K562 (cell line): ENCODE data around the gene RHEBL1. TPM values are rescaled to one million over a fixed set of nuclear protein-coding genes. Genes with fewer than 3 reads are reported as not detected.

Experiments
- ATAC-seq: fragments of 200-7000 bp; cut with Tn5 transposase; 3 replicates; pipeline ENCODE4 v1.9.1; 2020; ENCODE audit warnings: moderate library complexity
- BruUV-seq: library from RNA; stranded (reverse); fragments of 400-500 nt; replicated peaks from 2 replicates; lab custom pipeline; 2021; lab: Mats Ljungman, UMichigan
- CTCF ChIA-PET: fragments of 300-600 bp; formaldehyde crosslinking; extraction: SDS; loops from one replicate; lab custom pipeline; 2021; ENCODE audit warnings: low intra/inter-chr PET ratio; lab: Yijun Ruan, JAX
- POLR2A ChIA-PET: fragments of 300-600, 350-650 bp; sonication (Branson Sonifier 250); formaldehyde crosslinking; extraction: SDS; loops from one replicate; lab custom pipeline; 2021; ENCODE audit warnings: antibody characterized with exemption, inconsistent platforms; lab: Yijun Ruan, JAX
- DNase-seq, 4 experiments: peaks; one replicate each; pipeline versions ENCODE4 v3.0.0 to v3.0.0-alpha.2; 2011 to 2018; ENCODE audit warnings: low spot score in 3 of 4, mixed read lengths in 3 of 4; ENCODE audit errors: extremely low read depth in 1 of 4
- FAIRE-seq: peaks from 2 replicates; lab custom pipeline; 2011; peaks lifted over from hg19 to GRCh38; lab: Jason Lieb, UNC
- H2AFZ ChIP-seq: 2 replicates; pipeline ENCODE4 v1.6.0; 2011; ENCODE audit warnings: low read depth, low read length, control low read depth, inconsistent platforms
- H3K27ac ChIP-seq: fragments of 200-600 bp; 3 replicates; pipeline ENCODE4 v1.8.0; 2011; ENCODE audit warnings: low read depth, mild to moderate bottlenecking, control low read depth, inconsistent platforms, low read length, moderate library complexity, mixed read lengths; ENCODE audit errors: extremely low read depth
- H3K27me3 ChIP-seq, 2 experiments: fragments of 300-600 bp in 1 of 2; 2 replicates in 1 of 2; 3 replicates in 1 of 2; pipeline versions ENCODE4 v1.6.0 to v1.8.0; 2011; ENCODE audit warnings: inconsistent platforms in 2 of 2, low read length in 2 of 2, mild to moderate bottlenecking in 1 of 2, mixed read lengths in 1 of 2, moderate library complexity in 1 of 2; ENCODE audit not compliant: control insufficient read depth in 2 of 2, insufficient read depth in 2 of 2
- H3K36me3 ChIP-seq: fragments of 300-600 bp; 3 replicates; pipeline ENCODE4 v1.8.0; 2011; ENCODE audit warnings: mild to moderate bottlenecking, low read length, inconsistent platforms; ENCODE audit not compliant: control insufficient read depth, insufficient read depth
- H3K4me1 ChIP-seq, 2 experiments: fragments of 200-600 bp in 1 of 2; replicated peaks in 1 of 2; 2 replicates in 1 of 2; 3 replicates in 1 of 2; pipeline versions ENCODE4 v1.5.1 to v1.8.0; 2011; ENCODE audit warnings: inconsistent platforms in 2 of 2, low read length in 2 of 2, mild to moderate bottlenecking in 1 of 2, mixed read lengths in 1 of 2, moderate library complexity in 1 of 2; ENCODE audit not compliant: control insufficient read depth in 2 of 2, insufficient read depth in 2 of 2
- H3K4me2 ChIP-seq: 2 replicates; pipeline ENCODE4 v1.6.1; 2011; ENCODE audit warnings: low read length, control low read depth, inconsistent platforms, mixed read lengths; ENCODE audit not compliant: insufficient read depth
- H3K4me3 ChIP-seq: fragments of 200-600 bp; sonication (generic), shearing (Covaris generic); 2 replicates; pipeline ENCODE4 v1.5.1; 2016; ENCODE audit warnings: control low read depth, inconsistent platforms
- H3K79me2 ChIP-seq: fragments of 200-600 bp; 3 replicates; pipeline ENCODE4 v1.8.0; 2011; ENCODE audit warnings: low read length, inconsistent platforms; ENCODE audit not compliant: control insufficient read depth, insufficient read depth
- H3K9ac ChIP-seq, 2 experiments: 2 replicates each; pipeline versions ENCODE4 v1.6.0 to v1.6.1; 2011; ENCODE audit warnings: low read depth in 2 of 2, low read length in 2 of 2, control low read depth in 1 of 2, inconsistent platforms in 1 of 2, mild to moderate bottlenecking in 1 of 2, mixed read lengths in 1 of 2; ENCODE audit not compliant: insufficient read depth in 1 of 2
- H3K9me1 ChIP-seq: one replicate; pipeline ENCODE4 v1.6.0; 2011; ENCODE audit warnings: inconsistent platforms, mild to moderate bottlenecking, low read length, moderate library complexity; ENCODE audit not compliant: control insufficient read depth, insufficient read depth
- H3K9me3 ChIP-seq: replicated peaks from 2 replicates; pipeline ENCODE4 v1.5.1; 2011; ENCODE audit warnings: low read depth, low read length, inconsistent platforms; ENCODE audit not compliant: control insufficient read depth, insufficient read depth
- H4K20me1 ChIP-seq: replicated peaks from 2 replicates; pipeline ENCODE4 v1.6.1; 2011; ENCODE audit warnings: low read length, inconsistent platforms, mixed read lengths; ENCODE audit not compliant: control insufficient read depth, insufficient read depth
- HDAC2 ChIP-seq: fragments of 450-650 bp; IDR thresholded peaks from 2 replicates; pipeline ENCODE4 v1.6.1; 2016; ENCODE audit warnings: mild to moderate bottlenecking
- HINFP ChIP-seq: fragments of 450-650 bp; conservative IDR thresholded peaks from 2 replicates; pipeline ENCODE4 v1.6.1; 2016; ENCODE audit warnings: missing genetic modification characterization, low read depth, mild to moderate bottlenecking, control low read depth, missing compliant biosample characterization
- HLTF ChIP-seq: fragments of 450-650 bp; IDR thresholded peaks from 2 replicates; pipeline ENCODE4 v1.6.1; 2016
- L3MBTL2 ChIP-seq: fragments of 450-650 bp; IDR thresholded peaks from 2 replicates; pipeline ENCODE4 v1.6.1; 2016; ENCODE audit warnings: mild to moderate bottlenecking, moderate library complexity
- NR2C1 ChIP-seq, 2 experiments: fragments of 450-650 bp; IDR thresholded peaks; 2 replicates each; pipeline ENCODE4 v1.6.1; 2017; ENCODE audit warnings: mild to moderate bottlenecking in 2 of 2, antibody characterized with exemption in 1 of 2, inconsistent platforms in 1 of 2, missing compliant biosample characterization in 1 of 2, missing genetic modification characterization in 1 of 2
- PML ChIP-seq: IDR thresholded peaks from 2 replicates; pipeline ENCODE4 v1.6.1; 2012; ENCODE audit warnings: low read length, inconsistent platforms
- RNF2 ChIP-seq: sonication (generic); IDR thresholded peaks from 2 replicates; pipeline ENCODE4 v1.6.1; 2016
- SIN3A ChIP-seq, 2 experiments: fragments of 150-350 bp in 1 of 2; IDR thresholded peaks; 2 replicates each; pipeline ENCODE4 v1.6.1; 2011 to 2016; ENCODE audit warnings: borderline replicate concordance in 2 of 2, low read depth in 2 of 2, low read length in 2 of 2, mild to moderate bottlenecking in 2 of 2, moderate library complexity in 2 of 2; ENCODE audit not compliant: control insufficient read depth in 1 of 2
- SRF ChIP-seq, 2 experiments: fragments of 250-450, 450-650 bp in 1 of 2; sonication (Bioruptor Pico) in 1 of 2; sonication (generic) in 1 of 2; formaldehyde crosslinking; IDR thresholded peaks; 2 replicates each; pipeline versions ENCODE4 v1.5.0 to v1.5.1; 2020 to 2022; ENCODE audit warnings: mild to moderate bottlenecking in 1 of 2, missing genetic modification reagents in 1 of 2
- TGIF2 ChIP-seq: sonication (generic); formaldehyde crosslinking; IDR thresholded peaks from 2 replicates; pipeline ENCODE4 v1.8.1; 2022; ENCODE audit warnings: mild to moderate bottlenecking, missing genetic modification reagents, moderate library complexity
- USF2 ChIP-seq: sonication (generic); formaldehyde crosslinking; IDR thresholded peaks from 2 replicates; pipeline ENCODE4 v1.5.0; 2020; ENCODE audit warnings: missing genetic modification reagents
- ZBTB43 ChIP-seq: sonication (generic); formaldehyde crosslinking; IDR thresholded peaks from 2 replicates; pipeline ENCODE4 v1.8.0; 2023; ENCODE audit warnings: mild to moderate bottlenecking, missing genetic modification reagents
- ZNF12 ChIP-seq: sonication (generic); formaldehyde crosslinking; IDR thresholded peaks from 2 replicates; pipeline ENCODE4 v1.4.0; 2020; ENCODE audit warnings: mild to moderate bottlenecking, missing genetic modification reagents
- ZNF174 ChIP-seq: fragments of 250-450 bp; sonication (Bioruptor Pico); IDR thresholded peaks from 2 replicates; pipeline ENCODE4 v1.4.0; 2020; ENCODE audit warnings: mild to moderate bottlenecking
- ZNF431 ChIP-seq: sonication (generic); formaldehyde crosslinking; IDR thresholded peaks from 2 replicates; pipeline ENCODE4 v1.8.0; 2022; ENCODE audit warnings: mild to moderate bottlenecking, missing genetic modification reagents
- WGBS: fragments of 100-300 bp; shearing (Covaris generic); methylation state at CpG from one replicate; pipeline ENCODE4 v1.1.6; 2016; ENCODE audit warnings: low coverage, mixed read lengths; ENCODE audit not compliant: insufficient coverage; ENCODE audit errors: missing lambda C conversion rate; 5-methylcytosine and 5-hydroxymethylcytosine counted together
- in situ Hi-C: fragments of 300-500 bp; cut with MboI; formaldehyde crosslinking; loops from 4 replicates; pipeline ENCODE4 v1.15.0; 2018; ENCODE audit warnings: inconsistent platforms, mixed read lengths
- intact Hi-C: fragments of 100-400 bp; cut with micrococcal nuclease; formaldehyde crosslinking; loops from 2 replicates; pipeline ENCODE4 v1.14.2; 2022
- polyA plus RNA-seq, 8 experiments: library from polyadenylated mRNA; depleted of rRNA in 4 of 8; stranded (reverse) in 5 of 8; unstranded in 3 of 8; fragments of >200 nt; fragmentation: Nextera tagmentation in 2 of 8; fragmentation: Illumina TruSeq in 1 of 8; extraction: Ambion mirVana in 2 of 8; extraction: Trizol in 1 of 8; gene quantifications; 2 replicates each; pipeline versions ENCODE4 v1.2.1 to v1.2.3, GENCODE V29; 2011 to 2014; ENCODE audit warnings: inconsistent platforms in 1 of 8, missing spikeins in 1 of 8
- total RNA-seq, 7 experiments: library from RNA; depleted of rRNA in 6 of 7; stranded (reverse); fragments of >200 nt in 6 of 7; fragmentation: Illumina TruSeq in 2 of 7; extraction: Trizol in 2 of 7; gene quantifications; 2 replicates each; pipeline versions ENCODE4 v1.2.1 to v1.2.3, GENCODE V29; 2011 to 2021; ENCODE audit warnings: low replicate concordance in 1 of 7

Gene RHEBL1
- total and polyA plus RNA-seq, 9 of the 15 experiments (the other 6 are each of a cell fraction or from before 2014, with no cell fraction given): 4.3 to 36.1 (median 8.2) TPM

GRCh38 chr12:49060237-49061156, 9.3 kb downstream of the RHEBL1 start, which contains the start of gene KMT2D:
KMT2D (minus strand) TSS chr12:49060794; CDS start chr12:49055324, 5,470 bp downstream.
- Histone ChIP-seq H3K27ac (peak within 1 kb of the TSS; percentile 98), H3K27me3 (no peaks in the 10 kb centered on the region), H3K36me3 (peaks cover 19% of the 10 kb centered on the region), H3K9ac (peak within 1 kb of the TSS; percentile 96 to 98), H3K9me3 (no peaks in the 10 kb centered on the region), H3K4me2 (peak within 1 kb of the TSS; percentile 94), H3K4me3 (peak within 1 kb of the TSS; percentile 94), H3K79me2 (peaks cover 63% of the 10 kb centered on the region), H3K4me1 (peaks cover 15 to 20% of the 10 kb centered on the region in 2 experiments; a peak in 4 of 5 replicates), H4K20me1 (peaks cover 41% of the 10 kb centered on the region), H2AFZ (peak within 1 kb of the TSS; percentile 86), H3K9me1 (peaks cover 4% of the 10 kb centered on the region)
- ChIA-PET POLR2A (interaction anchor here (0.6 to 6.4 kb wide), 6 partner anchors 14 to 194 kb away, joined by 3 to 40 read pairs (median 4); partner anchors contain the start of gene TUBA1B), CTCF (interaction anchor here (0.5 to 2.3 kb wide), 3 partner anchors 32 to 174 kb away, joined by 3 to 5 read pairs (median 3); no protein-coding TSS in a partner anchor)
- peak; percentile 72 for ATAC-seq
- in situ Hi-C loops: loop anchor here (5.0 kb wide), 2 partner anchors 37 to 172 kb away; no protein-coding TSS in a partner anchor
- intact Hi-C loops: loop anchor here (5.0 to 10.0 kb wide), 2 partner anchors 72 to 284 kb away; partner anchors contain the start of genes DNAJC22 and TUBA1B
- under 1% methylated on average over 38 of the region's 74 CpGs for WGBS
- DNase-seq: peak; percentile 89 to 96 (median 91)
- TSS peak; percentile 40 for BruUV-seq
- peak; percentile 51 for FAIRE-seq
- TF ChIP-seq TGIF2 (CRISPR knock-in tag) (no peak; the same call in 1 of the 2 replicates), SRF (CRISPR knock-in tag; IDR thresholded peaks at IDR 0.05) (peak in 1 of 2 experiments; percentile 47; a peak in 1 of 4 replicates), ZBTB43 (CRISPR knock-in tag) (peak; percentile 76; the same call in 1 of the 2 replicates), ZNF431 (peak; percentile 57; the same call in 1 of the 2 replicates), SIN3A (IDR thresholded peaks at IDR 0.05; ENCODE audit: borderline replicate concordance in 2 of 2, control insufficient read depth in 1 of 2, low read depth in 2 of 2, low read length in 2 of 2) (peak; percentile 90 to 96; a peak in 3 of 4 replicates), L3MBTL2 (peak; percentile 73), HLTF (peak; percentile 79; the same call in 1 of the 2 replicates), ZNF12 (CRISPR knock-in tag) (no peak), ZNF174 (no peak), USF2 (CRISPR knock-in tag) (peak; percentile 65), NR2C1 (IDR thresholded peaks at IDR 0.05) (peak; percentile 80), NR2C1 (tag; IDR thresholded peaks at IDR 0.05) (peak; percentile 78), HDAC2 (peak; percentile 92), RNF2 (peak; percentile 91), PML (peak; percentile 73), HINFP (tag) (no peak)
